Activated T-cell treated with anti-CD3 and anti-CD28 coated beads for 24 hours (primary cell): ENCODE measurements around the gene FLNB.
A peak's percentile ranks its signal among the peaks of the same experiment; 100 is the strongest.
"Not testable (repeated sequence)": the region's sequence is repeated elsewhere in the genome, so short reads cannot be mapped to it uniquely, and the experiment has no call there.

Experiments used
- DNase-seq: peaks from one replicate; pipeline ENCODE4 v3.0.0-alpha.2; 2020; ENCODE audit warnings: low read depth

Gene FLNB

DNA sequence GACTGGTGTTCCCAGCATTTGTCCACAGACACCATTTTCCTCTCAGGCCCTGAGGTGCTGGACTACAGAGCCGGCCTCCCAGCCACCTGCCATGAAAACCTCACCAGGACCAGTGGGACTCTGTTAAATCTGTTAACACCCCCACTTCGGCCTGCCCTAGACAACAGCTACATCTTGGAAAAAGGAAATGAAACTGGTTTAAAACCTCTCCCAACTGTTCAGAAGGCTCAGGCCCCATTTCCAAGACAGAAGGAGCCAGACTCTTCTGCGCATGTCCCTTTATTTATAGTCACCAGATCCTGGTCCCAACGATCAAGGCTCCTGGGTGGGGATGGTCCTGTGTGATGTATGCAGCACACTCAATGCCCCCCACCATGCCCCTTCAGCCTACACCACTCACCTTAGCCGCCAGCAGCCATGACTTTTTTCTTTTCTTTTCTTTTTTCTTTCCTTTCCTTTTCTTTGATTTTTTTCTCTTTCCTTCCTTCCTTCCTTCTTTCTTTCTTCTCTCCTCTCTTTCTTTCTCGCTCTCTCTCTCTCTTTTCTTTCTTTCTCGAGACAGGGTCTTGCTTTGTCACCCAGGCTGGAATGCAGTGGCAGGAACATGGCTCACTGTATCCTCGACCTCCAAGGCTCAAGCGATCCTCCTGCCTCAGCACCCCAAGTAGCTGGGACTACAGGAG is 25.5 kb upstream of the FLNB start:
- DNase-seq = no peak

GRCh38 chr3:57983734-57984518 is 24.3 kb upstream of the FLNB start:
- DNase-seq = peak; percentile 36

GRCh38 chr3:57985176-57985983 is 22.8 kb upstream of the FLNB start:
- no peak for DNase-seq

- DNase-seq = no peak
Measured at GRCh38 chr3:57985984-57986246, 22.3 kb upstream of the FLNB start.

DNA sequence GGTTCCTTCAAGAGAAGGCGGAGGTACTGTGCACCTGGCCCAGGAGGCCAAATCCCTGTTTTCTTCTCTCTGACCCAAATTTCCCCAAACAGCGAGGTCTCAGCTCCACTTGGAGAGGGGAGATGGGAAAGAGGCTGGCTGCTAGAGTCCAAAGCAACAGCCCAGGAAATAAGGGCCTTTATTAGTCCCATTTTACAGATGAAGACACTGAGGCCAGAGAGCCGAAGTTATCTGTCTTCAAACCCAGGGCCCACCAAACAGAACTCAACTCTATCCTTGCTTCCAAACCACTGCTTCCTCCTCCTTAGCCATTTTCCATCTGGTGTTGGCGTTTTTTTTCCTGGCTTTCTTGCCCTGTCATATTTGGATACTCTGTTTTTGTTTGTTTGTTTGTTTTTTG is 22.0 kb upstream of the FLNB start:
- DNase-seq = no peak

GRCh38 chr3:57989198-57989597 is 19.0 kb upstream of the FLNB start:
- DNase-seq = not testable (repeated sequence)

GRCh38 chr3:57989646-57990045 is 18.6 kb upstream of the FLNB start:
- no peak for DNase-seq

DNA sequence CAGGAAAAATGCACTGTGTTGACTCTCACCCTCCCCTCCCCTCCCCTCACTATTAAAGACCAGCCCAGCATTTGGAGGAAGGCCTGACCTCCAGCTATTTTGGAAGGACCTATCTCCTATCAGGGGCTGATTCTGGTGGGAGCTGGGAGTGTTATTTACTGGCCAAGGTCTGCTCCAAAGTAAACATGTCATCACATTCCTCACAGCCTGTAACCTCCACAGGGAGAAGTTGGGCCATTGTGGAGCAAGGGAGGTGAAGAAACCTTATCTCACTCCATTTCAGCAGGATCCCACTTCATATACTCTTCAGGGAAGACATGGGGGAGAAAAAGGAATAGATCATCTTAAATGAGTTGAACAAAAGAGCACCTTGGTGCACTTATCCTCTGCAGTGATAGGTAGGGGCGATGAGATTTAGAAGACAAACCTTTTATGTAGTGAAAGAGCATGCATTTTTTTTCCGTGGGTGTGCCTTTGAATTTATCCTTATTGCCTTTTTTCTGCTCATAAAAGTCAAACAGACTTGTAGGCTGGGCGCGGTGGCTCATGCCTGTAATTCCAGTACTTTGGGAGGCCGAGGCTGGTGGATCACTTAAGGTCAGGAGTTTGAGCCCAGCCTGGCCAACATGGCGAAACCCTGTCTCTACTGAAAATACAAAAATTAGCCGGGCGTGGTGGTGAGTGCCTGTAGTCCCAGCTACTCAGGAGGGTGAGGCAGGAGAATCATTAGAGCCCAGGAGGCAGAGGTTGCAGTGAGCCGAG is 15.6 kb upstream of the FLNB start:
- no peak for DNase-seq

- no peak for DNase-seq
Measured at GRCh38 chr3:57998366-57999283, 9.6 kb upstream of the FLNB start.

DNA sequence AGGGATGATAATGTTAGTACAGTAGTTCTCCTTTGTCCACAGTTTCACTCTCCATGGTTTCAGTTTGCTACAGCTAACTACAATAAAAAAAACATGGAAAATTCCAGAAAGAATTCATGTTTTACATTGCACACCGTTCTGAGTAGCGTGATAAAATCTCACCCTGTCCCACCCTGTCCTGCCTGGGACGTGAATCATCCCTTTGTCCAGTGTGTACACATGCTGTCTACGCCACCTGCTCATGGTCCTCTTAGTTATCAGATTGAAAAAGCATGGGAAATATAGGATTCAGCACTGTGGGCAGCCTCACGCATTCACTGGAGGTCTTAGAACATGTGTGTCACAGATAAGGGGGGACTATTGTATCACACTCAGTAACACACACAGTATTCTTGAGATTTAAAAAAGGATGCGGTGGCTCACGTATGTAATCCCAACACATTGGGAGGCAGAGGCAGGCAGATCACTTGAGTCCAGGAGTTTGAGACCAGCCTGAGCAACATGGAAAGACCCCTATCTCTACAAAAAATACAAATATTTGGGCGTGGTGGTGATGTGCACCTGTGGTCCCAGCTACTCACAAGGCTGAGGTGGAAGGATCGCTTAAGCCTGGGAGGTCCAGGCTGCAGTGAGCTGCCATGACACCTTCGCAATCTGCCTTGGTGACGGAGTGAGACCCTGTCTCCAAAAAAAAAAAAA is 8.7 kb upstream of the FLNB start:
- no peak for DNase-seq

GRCh38 chr3:58000306-58001085 is 7.7 kb upstream of the FLNB start:
- no peak for DNase-seq

DNA sequence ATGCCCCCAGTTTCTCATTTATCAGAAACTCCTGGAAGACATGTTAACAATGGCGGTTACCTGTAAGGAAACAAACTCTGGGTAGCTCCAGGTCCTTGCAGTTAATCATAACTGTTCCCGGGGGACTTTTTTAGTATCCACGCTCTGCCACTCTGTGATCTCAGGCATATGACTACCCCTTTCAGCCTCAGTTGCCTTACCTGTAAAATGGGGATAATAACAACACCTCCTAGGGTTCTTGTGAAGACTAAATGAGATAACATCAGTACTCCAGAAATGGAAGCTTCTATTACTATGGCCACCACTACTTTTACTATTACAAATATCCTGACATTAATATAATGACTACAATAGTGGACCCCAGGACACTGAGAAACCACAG is 7.1 kb upstream of the FLNB start:
- no peak for DNase-seq

- DNase-seq = no peak
Measured at GRCh38 chr3:58001979-58002378, 6.2 kb upstream of the FLNB start.

- no peak for DNase-seq
Measured at GRCh38 chr3:58003093-58003492, 5.1 kb upstream of the FLNB start.

DNA sequence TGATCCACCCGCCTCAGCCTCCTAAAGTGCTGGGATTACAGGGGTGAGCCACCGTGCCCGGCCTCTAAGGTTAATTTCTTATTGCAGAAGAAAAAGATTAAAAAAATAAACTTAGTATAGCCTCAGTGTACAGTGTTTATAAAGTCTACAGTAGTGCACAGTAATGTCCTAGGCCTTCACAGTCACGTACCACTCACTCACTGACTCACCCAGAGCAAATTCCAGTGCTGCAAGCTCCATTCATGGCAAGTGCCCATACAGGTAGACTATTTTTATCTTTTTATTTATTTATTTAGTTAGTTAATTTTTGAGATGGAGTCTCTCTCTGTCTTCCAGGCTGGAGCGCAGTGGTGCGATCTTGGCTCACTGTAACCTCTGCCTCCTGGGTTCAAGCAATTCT is 3.2 kb upstream of the FLNB start:
- no peak for DNase-seq

- no peak for DNase-seq
Measured at GRCh38 chr3:58005669-58006068, 2.6 kb upstream of the FLNB start.

- no peak for DNase-seq
Measured at GRCh38 chr3:58006661-58007060, 1.6 kb upstream of the FLNB start.

DNA sequence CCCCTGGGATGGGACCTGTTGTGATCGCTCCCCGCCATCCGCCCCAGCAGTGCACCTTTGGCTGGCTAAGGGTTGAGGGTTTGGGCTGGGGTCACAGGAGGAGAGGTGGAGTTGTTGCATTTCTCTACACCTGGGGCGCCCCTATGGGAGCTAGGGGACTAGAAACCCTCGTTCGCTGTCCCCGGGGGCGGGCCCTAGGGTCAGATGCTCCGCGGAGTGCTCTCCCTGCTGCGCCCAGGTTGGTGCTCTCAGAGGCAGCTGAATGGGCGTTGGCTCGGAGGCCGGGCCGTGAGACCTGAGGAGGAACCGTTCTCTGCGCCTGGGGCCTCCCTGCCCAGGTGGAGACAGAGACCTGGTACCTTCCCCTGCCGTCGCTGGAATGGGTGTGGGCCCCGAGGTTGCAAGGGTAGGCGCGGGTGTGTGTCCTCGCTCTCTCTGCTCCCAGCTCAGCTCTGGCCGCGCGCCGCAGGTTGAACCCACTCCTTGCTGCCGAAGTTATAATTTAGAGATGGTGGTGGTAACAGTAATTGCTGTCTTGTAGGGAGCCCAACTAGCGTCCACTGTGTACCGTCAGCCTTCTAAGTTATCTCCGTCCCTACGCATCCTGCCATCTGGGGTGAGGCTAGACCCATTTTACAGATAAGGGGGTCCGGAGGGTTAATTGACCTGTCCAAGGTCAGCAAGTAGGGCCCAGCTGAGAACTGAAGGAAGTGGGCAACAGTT is 965 bp downstream of the FLNB start:
- peak; percentile 13 for DNase-seq
